ENCODE measurements around the gene UNG. TPM values are rescaled to one million over a fixed set of nuclear protein-coding genes. Genes with fewer than 3 reads are reported as not detected.

Gene UNG
- polyA plus RNA-seq, 1 donor from 2014 or later, result 38.4 TPM

DNA sequence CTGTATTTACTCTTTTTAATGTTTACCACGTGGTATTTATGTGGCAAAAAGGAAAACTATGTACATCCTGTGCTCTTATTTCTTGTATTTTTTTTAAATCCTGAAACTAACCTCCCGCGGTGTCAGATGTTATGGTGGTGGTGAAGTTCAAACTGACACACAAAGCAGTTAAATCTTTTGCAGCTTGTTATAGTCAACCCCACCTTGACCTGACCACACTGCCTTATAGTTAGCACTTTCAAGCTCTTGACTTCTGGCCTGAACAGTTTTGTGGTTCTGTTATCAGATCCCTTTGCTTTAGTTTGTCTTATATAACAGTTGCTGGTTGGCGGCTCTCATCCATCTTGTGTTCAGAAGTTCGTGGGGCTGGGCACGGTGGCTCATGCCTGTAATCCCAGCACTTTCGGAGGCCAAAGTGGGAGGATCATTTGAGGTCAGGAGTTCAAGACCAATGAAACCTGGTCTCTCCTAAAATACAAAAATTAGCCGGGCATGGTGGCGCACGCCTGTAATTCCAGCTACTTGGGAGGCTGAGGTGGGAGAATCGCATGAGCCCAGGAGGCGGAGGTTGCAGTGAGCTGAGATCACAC is 2.1 kb downstream of the UNG start:
- Histone ChIP-seq H2AFZ (ENCODE audit: low read depth, low read length) (no peak overlapping the region), H3F3A (ENCODE audit: insufficient read depth, low read length, poor library complexity, severe bottlenecking) (no peaks in the 10 kb centered on the region), H4K20me1 (ENCODE audit: insufficient read depth) (no peaks in the 10 kb centered on the region), H3K4me2 (ENCODE audit: low read length) (peak overlapping the region; percentile 91), H3K4me3 (ENCODE audit: low read length) (peak overlapping the region; percentile 98), H3K79me2 (replicated peaks; ENCODE audit: insufficient read depth, low read length) (peaks cover 25% of the 10 kb centered on the region), H3K36me3 (ENCODE audit: insufficient read depth, low read length) (no peaks in the 10 kb centered on the region), H3K9me2 (ENCODE audit: insufficient read depth, low read length) (no peaks in the 10 kb centered on the region), H3K27ac (ENCODE audit: low read length) (no peak overlapping the region), H3K9ac (ENCODE audit: low read length) (peak overlapping the region; percentile 82), H3K27me3 (ENCODE audit: insufficient read depth, low read depth, low read length) (no peaks in the 10 kb centered on the region), H3K9me3 (ENCODE audit: low read length) (no peaks in the 10 kb centered on the region)
- TF ChIP-seq, protein P1, sequence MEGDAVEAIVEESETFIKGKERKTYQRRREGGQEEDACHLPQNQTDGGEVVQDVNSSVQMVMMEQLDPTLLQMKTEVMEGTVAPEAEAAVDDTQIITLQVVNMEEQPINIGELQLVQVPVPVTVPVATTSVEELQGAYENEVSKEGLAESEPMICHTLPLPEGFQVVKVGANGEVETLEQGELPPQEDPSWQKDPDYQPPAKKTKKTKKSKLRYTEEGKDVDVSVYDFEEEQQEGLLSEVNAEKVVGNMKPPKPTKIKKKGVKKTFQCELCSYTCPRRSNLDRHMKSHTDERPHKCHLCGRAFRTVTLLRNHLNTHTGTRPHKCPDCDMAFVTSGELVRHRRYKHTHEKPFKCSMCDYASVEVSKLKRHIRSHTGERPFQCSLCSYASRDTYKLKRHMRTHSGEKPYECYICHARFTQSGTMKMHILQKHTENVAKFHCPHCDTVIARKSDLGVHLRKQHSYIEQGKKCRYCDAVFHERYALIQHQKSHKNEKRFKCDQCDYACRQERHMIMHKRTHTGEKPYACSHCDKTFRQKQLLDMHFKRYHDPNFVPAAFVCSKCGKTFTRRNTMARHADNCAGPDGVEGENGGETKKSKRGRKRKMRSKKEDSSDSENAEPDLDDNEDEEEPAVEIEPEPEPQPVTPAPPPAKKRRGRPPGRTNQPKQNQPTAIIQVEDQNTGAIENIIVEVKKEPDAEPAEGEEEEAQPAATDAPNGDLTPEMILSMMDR (IDR thresholded peaks at IDR 0.05; ENCODE audit: poor library complexity, severe bottlenecking), result no peak
- TF ChIP-seq RAD21 (conservative IDR thresholded peaks at IDR 0.05), result no peak
- TF ChIP-seq TAF1 (IDR thresholded peaks at IDR 0.05; ENCODE audit: low read depth), result no peak
- no peak for TF ChIP-seq MXI1 (conservative IDR thresholded peaks at IDR 0.05; ENCODE audit: poor library complexity, severe bottlenecking)
- TF ChIP-seq EP300 (conservative IDR thresholded peaks at IDR 0.05; ENCODE audit: poor library complexity, severe bottlenecking), result no peak
- TF ChIP-seq, protein P2, sequence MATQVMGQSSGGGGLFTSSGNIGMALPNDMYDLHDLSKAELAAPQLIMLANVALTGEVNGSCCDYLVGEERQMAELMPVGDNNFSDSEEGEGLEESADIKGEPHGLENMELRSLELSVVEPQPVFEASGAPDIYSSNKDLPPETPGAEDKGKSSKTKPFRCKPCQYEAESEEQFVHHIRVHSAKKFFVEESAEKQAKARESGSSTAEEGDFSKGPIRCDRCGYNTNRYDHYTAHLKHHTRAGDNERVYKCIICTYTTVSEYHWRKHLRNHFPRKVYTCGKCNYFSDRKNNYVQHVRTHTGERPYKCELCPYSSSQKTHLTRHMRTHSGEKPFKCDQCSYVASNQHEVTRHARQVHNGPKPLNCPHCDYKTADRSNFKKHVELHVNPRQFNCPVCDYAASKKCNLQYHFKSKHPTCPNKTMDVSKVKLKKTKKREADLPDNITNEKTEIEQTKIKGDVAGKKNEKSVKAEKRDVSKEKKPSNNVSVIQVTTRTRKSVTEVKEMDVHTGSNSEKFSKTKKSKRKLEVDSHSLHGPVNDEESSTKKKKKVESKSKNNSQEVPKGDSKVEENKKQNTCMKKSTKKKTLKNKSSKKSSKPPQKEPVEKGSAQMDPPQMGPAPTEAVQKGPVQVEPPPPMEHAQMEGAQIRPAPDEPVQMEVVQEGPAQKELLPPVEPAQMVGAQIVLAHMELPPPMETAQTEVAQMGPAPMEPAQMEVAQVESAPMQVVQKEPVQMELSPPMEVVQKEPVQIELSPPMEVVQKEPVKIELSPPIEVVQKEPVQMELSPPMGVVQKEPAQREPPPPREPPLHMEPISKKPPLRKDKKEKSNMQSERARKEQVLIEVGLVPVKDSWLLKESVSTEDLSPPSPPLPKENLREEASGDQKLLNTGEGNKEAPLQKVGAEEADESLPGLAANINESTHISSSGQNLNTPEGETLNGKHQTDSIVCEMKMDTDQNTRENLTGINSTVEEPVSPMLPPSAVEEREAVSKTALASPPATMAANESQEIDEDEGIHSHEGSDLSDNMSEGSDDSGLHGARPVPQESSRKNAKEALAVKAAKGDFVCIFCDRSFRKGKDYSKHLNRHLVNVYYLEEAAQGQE (IDR thresholded peaks at IDR 0.05; ENCODE audit: borderline replicate concordance), result no peak
- TF ChIP-seq POLR2AphosphoS5 (IDR thresholded peaks at IDR 0.05), result no peak
- TF ChIP-seq SMC3 (conservative IDR thresholded peaks at IDR 0.05; ENCODE audit: poor library complexity), result no peak
- TF ChIP-seq EZH2 (IDR thresholded peaks at IDR 0.05; ENCODE audit: borderline replicate concordance, insufficient read depth, low read length, poor library complexity, severe bottlenecking), result no peak

DNA sequence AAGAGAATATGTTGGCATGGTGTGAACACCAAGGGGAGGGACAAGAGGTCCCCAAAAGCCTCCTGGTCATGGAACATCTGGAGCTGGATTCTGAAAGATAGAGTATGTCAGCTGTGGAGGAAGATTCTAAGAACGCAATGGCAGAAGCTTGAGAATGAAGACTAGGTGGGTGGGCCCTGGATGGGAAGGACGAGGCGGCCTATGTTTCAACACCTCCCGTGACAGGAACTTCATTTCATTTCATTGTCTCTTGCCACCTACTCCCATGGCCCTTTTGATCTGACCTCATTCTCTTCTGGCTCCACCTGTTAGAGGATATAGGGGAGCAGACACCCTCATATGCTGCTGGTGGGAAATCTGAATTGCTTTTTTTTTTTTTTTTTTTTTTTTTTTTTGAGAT is 3.3 kb downstream of the UNG start:
- no peak for TF ChIP-seq POLR2AphosphoS5 (IDR thresholded peaks at IDR 0.05)
- no peak for TF ChIP-seq RAD21 (conservative IDR thresholded peaks at IDR 0.05)
- no peak for TF ChIP-seq MXI1 (conservative IDR thresholded peaks at IDR 0.05; ENCODE audit: poor library complexity, severe bottlenecking)
- TF ChIP-seq, protein P2 (IDR thresholded peaks at IDR 0.05; ENCODE audit: borderline replicate concordance), result no peak
- no peak for TF ChIP-seq TAF1 (IDR thresholded peaks at IDR 0.05; ENCODE audit: low read depth)
- no peak for TF ChIP-seq SMC3 (conservative IDR thresholded peaks at IDR 0.05; ENCODE audit: poor library complexity)
- TF ChIP-seq EP300 (conservative IDR thresholded peaks at IDR 0.05; ENCODE audit: poor library complexity, severe bottlenecking), result no peak
- TF ChIP-seq, protein P1 (IDR thresholded peaks at IDR 0.05; ENCODE audit: poor library complexity, severe bottlenecking), result no peak
- no peaks in the 10 kb centered on the region for H3K9me2 ChIP-seq (ENCODE audit: insufficient read depth, low read length)
- H3F3A ChIP-seq (ENCODE audit: insufficient read depth, low read length, poor library complexity, severe bottlenecking), result no peaks in the 10 kb centered on the region
- no peak overlapping the region for H3K27ac ChIP-seq (ENCODE audit: low read length)
- no peak overlapping the region for H2AFZ ChIP-seq (ENCODE audit: low read depth, low read length)
- H3K27me3 ChIP-seq (ENCODE audit: insufficient read depth, low read depth, low read length), result no peaks in the 10 kb centered on the region
- peaks cover 25% of the 10 kb centered on the region for H3K79me2 ChIP-seq (replicated peaks; ENCODE audit: insufficient read depth, low read length)
- H3K36me3 ChIP-seq (ENCODE audit: insufficient read depth, low read length), result no peaks in the 10 kb centered on the region
- H4K20me1 ChIP-seq (ENCODE audit: insufficient read depth), result no peaks in the 10 kb centered on the region
- H3K9ac ChIP-seq (ENCODE audit: low read length), result no peak overlapping the region
- H3K4me3 ChIP-seq (ENCODE audit: low read length), result no peak overlapping the region
- H3K9me3 ChIP-seq (ENCODE audit: low read length), result no peaks in the 10 kb centered on the region
- no peak overlapping the region for H3K4me2 ChIP-seq (ENCODE audit: low read length)

All from neural cell (in vitro differentiated cells).